ENCODE data around the gene PRPF40A. TPM values are rescaled to one million over a fixed set of nuclear protein-coding genes. Genes with fewer than 3 reads are reported as not detected.
A peak's percentile ranks its signal among the peaks of the same experiment; 100 is the strongest.
"Not testable (repeated sequence)": the region's sequence is repeated elsewhere in the genome, so short reads cannot be mapped to it uniquely, and the experiment has no call there.

The PRPF40A gene
- total RNA-seq, 6 experiments from 2014 or later = 25.1 to 54.3 (median 40.2) TPM

- H3K9me3 ChIP-seq = no peaks in the 10 kb centered on the region
- DNase-seq = no peak
- no peaks in the 10 kb centered on the region for H3K4me1 ChIP-seq
- TF ChIP-seq POLR2A (IDR thresholded peaks at IDR 0.05) = no peak
- TF ChIP-seq CTCF (IDR thresholded peaks at IDR 0.05) = no peak
- 78% methylated on average over 4 of the region's 4 CpGs for WGBS (ENCODE audit: insufficient coverage, low coverage, low lambda C conversion rate, missing lambda C conversion rate)
- intact Hi-C loops (cut with DNase I) = no loop called here
- no peaks in the 10 kb centered on the region for H3K36me3 ChIP-seq
- no peaks in the 10 kb centered on the region for H3K27me3 ChIP-seq
- H3K27ac ChIP-seq = no peak overlapping the region
- no peak overlapping the region for H3K4me3 ChIP-seq
- ATAC-seq = no peak
These were observed 44.0 kb upstream of the PRPF40A start for GRCh38 chr2:152761214-152761613.

DNA sequence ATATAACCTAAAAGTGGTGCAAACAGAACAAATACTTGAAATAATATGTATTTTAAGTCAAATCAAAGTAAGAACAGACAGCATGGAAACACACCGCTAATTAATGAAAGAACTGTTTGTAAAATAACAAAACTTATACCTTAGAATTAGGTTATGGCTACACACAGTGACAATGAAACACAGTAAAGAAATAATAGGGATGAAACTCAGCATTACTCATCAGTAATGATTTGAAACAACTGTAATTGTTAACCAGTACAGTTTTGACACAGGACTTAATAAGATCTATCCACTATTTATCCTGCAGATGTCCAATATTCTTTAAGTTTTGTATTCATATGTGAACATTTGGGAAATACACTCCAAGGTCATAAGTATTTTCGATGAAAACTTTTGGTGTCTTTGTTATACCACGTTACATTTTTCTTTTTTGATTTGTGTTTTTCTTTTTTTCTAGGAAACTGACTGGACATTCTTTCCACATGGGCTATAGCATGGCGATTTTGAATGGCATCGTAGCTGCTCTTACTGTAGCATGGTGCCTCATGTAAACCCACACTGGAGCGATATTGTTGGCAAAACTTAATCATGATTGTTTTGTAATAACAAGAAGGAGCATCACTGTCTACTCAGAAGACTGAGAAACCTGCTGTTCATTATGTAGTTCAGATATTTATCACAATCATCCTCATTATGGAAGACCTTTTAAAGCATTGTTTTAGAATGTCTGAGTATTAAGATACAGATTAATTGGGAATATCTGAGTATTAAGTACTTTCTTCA, 42.2 kb upstream of the PRPF40A start:
- no peaks in the 10 kb centered on the region for H3K9me3 ChIP-seq
- H3K4me3 ChIP-seq = no peak overlapping the region
- DNase-seq (no peak), ATAC-seq (no peak)
- intact Hi-C loops (cut with DNase I) = no loop called here
- no peak overlapping the region for H3K27ac ChIP-seq
- 96% methylated on average over 6 of the region's 6 CpGs for WGBS (ENCODE audit: insufficient coverage, low coverage, low lambda C conversion rate, missing lambda C conversion rate)
- H3K36me3 ChIP-seq = no peaks in the 10 kb centered on the region
- H3K27me3 ChIP-seq = no peaks in the 10 kb centered on the region
- TF ChIP-seq CTCF (IDR thresholded peaks at IDR 0.05) = no peak
- TF ChIP-seq POLR2A (IDR thresholded peaks at IDR 0.05) = no peak
- no peaks in the 10 kb centered on the region for H3K4me1 ChIP-seq

DNA sequence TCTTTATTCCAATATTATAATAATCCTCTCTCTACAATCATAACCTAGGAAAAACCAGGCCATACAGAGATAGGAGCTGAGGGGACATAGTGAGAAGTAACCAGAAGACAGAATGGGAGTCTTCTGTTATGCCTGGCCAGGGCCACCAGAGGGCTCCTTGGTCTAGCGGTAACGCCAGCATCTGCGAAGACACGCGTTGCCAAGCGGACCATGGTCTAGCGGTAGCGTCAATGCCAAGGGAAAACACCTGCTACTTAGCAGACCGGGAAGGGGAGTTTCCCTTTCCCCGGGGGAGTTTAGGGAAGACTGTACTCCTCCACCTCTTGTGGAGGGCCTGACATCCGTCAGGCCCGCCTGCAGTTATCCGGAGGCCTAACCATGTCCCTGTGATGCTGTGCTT, 37.8 kb upstream of the PRPF40A start:
- intact Hi-C loops (cut with DNase I) = no loop called here
- no peak for ATAC-seq
- DNase-seq = peak in 1 of 3 donors; percentile 29
- Histone ChIP-seq H3K4me3 (no peak overlapping the region), H3K4me1 (no peaks in the 10 kb centered on the region), H3K9me3 (no peaks in the 10 kb centered on the region), H3K36me3 (no peaks in the 10 kb centered on the region), H3K27me3 (no peaks in the 10 kb centered on the region), H3K27ac (no peak overlapping the region)
- TF ChIP-seq POLR2A (IDR thresholded peaks at IDR 0.05) (no peak), CTCF (IDR thresholded peaks at IDR 0.05) (peak in 2 of 4 donors; percentile 9 to 11)
- WGBS (ENCODE audit: insufficient coverage, low coverage, low lambda C conversion rate, missing lambda C conversion rate) = 100% methylated on average over 1 of the region's 13 CpGs

DNA sequence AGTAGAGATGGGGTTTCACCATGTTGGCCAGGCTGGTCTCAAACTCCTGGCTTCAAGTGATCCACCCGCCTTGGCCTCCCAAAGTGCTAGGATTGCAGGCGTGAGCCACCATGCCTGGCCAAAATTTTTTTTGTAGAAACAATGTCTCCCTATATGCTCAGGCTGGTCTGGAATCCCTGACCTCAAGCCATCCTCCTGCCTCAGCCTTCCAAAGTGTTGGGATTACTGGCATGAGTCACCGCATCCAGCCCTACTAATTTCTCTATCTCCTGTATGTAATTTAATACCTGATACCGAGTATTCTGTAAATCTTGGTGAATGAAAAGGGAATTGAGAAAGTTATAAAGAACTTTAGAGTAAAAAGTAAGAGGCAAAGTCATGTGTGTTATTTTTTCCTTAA, 30.5 kb upstream of the PRPF40A start:
- H3K27me3 ChIP-seq; intact Hi-C loops (cut with DNase I); H3K9me3 ChIP-seq; ATAC-seq; H3K27ac ChIP-seq; H3K4me1 ChIP-seq; DNase-seq; H3K4me3 ChIP-seq; H3K36me3 ChIP-seq: not testable (repeated sequence)
- WGBS (ENCODE audit: insufficient coverage, low coverage, low lambda C conversion rate, missing lambda C conversion rate) = 66% methylated on average over 4 of the region's 4 CpGs

DNA sequence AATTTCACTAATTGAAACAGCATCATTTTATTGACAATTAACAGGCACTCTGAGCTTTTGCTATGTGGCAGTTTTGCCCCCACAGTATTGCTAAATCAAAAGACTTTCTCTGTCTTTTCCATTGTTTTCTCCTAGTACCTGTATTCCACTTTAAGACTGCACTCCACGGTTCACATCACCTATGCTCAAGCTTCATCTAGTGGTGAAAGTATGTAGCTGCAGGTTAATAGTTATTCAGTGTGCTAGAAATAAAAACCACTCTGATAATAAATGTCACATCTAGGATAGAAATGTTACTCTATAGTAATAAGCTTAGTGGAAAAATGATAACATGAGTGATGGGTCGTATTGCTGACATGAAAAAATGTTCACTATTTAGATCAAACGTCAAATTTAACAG, 25.7 kb upstream of the PRPF40A start:
- Histone ChIP-seq H3K27me3 (no peaks in the 10 kb centered on the region), H3K4me1 (no peaks in the 10 kb centered on the region), H3K9me3 (no peaks in the 10 kb centered on the region), H3K27ac (no peak overlapping the region), H3K36me3 (no peaks in the 10 kb centered on the region), H3K4me3 (no peak overlapping the region)
- 60% methylated on average over 3 of the region's 3 CpGs for WGBS (ENCODE audit: insufficient coverage, low coverage, low lambda C conversion rate, missing lambda C conversion rate)
- TF ChIP-seq POLR2A (IDR thresholded peaks at IDR 0.05) = no peak
- peak; percentile 28 to 43 (median 32) for TF ChIP-seq CTCF (IDR thresholded peaks at IDR 0.05)
- peak; percentile 66 to 71 (median 67) for ATAC-seq
- no peak for DNase-seq
- intact Hi-C loops (cut with DNase I) = no loop called here

Data from right lobe of liver (tissue), 6 donors.